NT2/D1 (cell line): Measurements from ENCODE around the gene PRSS48.

Experiments used
- SUZ12 ChIP-seq: IDR thresholded peaks from 2 replicates; pipeline ENCODE4 v1.6.1; 2011; ENCODE audit not compliant: insufficient read length, insufficient read depth; ENCODE audit errors: extremely low read depth
- ZNF274 ChIP-seq: IDR thresholded peaks from 2 replicates; pipeline ENCODE4 v1.6.1; 2011; ENCODE audit warnings: mild to moderate bottlenecking, low read depth, low read length

- no peak for TF ChIP-seq ZNF274
- no peak for TF ChIP-seq SUZ12
These were observed 52.5 kb downstream of the PRSS48 start for GRCh38 chr4:151329217-151330007.
